CD4-positive, CD25-positive, alpha-beta regulatory T cell (primary cell): ENCODE results near the gene METTL9. TPM values are rescaled to one million over a fixed set of nuclear protein-coding genes. Genes with fewer than 3 reads are reported as not detected.
"Not testable (repeated sequence)": the region's sequence is repeated elsewhere in the genome, so short reads cannot be mapped to it uniquely, and the experiment has no call there.

ENCODE experiments used
- ATAC-seq, 2 donors: fragments of 150-1000 bp; cut with Tn5 transposase; one replicate each; pipeline ENCODE4 v1.10.0; 2021; ENCODE audit warnings: low read depth in 2 of 2, moderate number of reproducible peaks in 2 of 2, moderate library complexity in 1 of 2
- DNase-seq, 3 donors: peaks; one replicate each; pipeline versions ENCODE4 v3.0.0 to v3.0.0-alpha.2; 2012 to 2022; ENCODE audit warnings: mixed read lengths in 1 of 3
- H3K27ac ChIP-seq: one replicate; pipeline ENCODE4 v1.7.0; 2013; ENCODE audit warnings: mild to moderate bottlenecking, low read length; ENCODE audit not compliant: insufficient read depth, poor library complexity, severe bottlenecking
- H3K27me3 ChIP-seq: one replicate; pipeline ENCODE4 v1.7.0; 2013; ENCODE audit warnings: low read length; ENCODE audit not compliant: control insufficient read depth, insufficient read depth
- H3K36me3 ChIP-seq: one replicate; pipeline ENCODE4 v1.7.0; 2013; ENCODE audit warnings: mild to moderate bottlenecking, low read length, moderate library complexity; ENCODE audit not compliant: control insufficient read depth, insufficient read depth
- H3K4me1 ChIP-seq: 2 replicates; pipeline ENCODE4 v1.7.0; 2013; ENCODE audit warnings: mild to moderate bottlenecking, low read length; ENCODE audit not compliant: insufficient read depth, control insufficient read depth, poor library complexity, severe bottlenecking
- H3K4me3 ChIP-seq: one replicate; pipeline ENCODE4 v1.7.0; 2013; ENCODE audit warnings: low read depth, mild to moderate bottlenecking, low read length, moderate library complexity
- H3K9me3 ChIP-seq, 2 experiments: 1 replicate in 1 of 2; 2 replicates in 1 of 2; pipeline ENCODE4 v1.7.0; 2013; ENCODE audit warnings: low read length in 2 of 2, mild to moderate bottlenecking in 1 of 2, moderate library complexity in 1 of 2; ENCODE audit not compliant: control insufficient read depth in 2 of 2
- H3K27ac Mint-ChIP-seq, 3 donors: one replicate each; pipeline ENCODE4 v1.8.0; 2020 to 2022; ENCODE audit warnings: mild to moderate bottlenecking in 3 of 3, mixed read lengths in 3 of 3, moderate library complexity in 2 of 3
- H3K27me3 Mint-ChIP-seq: one replicate; pipeline ENCODE4 v1.8.0; 2022; ENCODE audit warnings: mild to moderate bottlenecking, mixed read lengths
- H3K36me3 Mint-ChIP-seq: one replicate; pipeline ENCODE4 v1.8.0; 2020; ENCODE audit warnings: mixed read lengths
- H3K4me1 Mint-ChIP-seq, 4 donors: one replicate each; pipeline ENCODE4 v1.8.0; 2020 to 2022; ENCODE audit warnings: mixed read lengths in 4 of 4, mild to moderate bottlenecking in 1 of 4
- H3K4me3 Mint-ChIP-seq, 4 donors: one replicate each; pipeline ENCODE4 v1.8.0; 2020 to 2022; ENCODE audit warnings: mild to moderate bottlenecking in 4 of 4, mixed read lengths in 4 of 4, moderate library complexity in 3 of 4
- H3K9me3 Mint-ChIP-seq, 7 donors: one replicate each; pipeline ENCODE4 v1.8.0; 2020 to 2022; ENCODE audit warnings: mixed read lengths in 7 of 7, mild to moderate bottlenecking in 3 of 7, moderate library complexity in 2 of 7
- polyA plus RNA-seq, 4 donors: library from polyadenylated mRNA; unstranded; fragments of 300-500 nt; fragmentation: Illumina TruSeq; gene quantifications; one replicate each; pipeline ENCODE4 v1.2.3, GENCODE V29; 2021
- total RNA-seq: library from RNA; stranded (reverse); gene quantifications from one replicate; pipeline ENCODE4 v1.2.3, GENCODE V29; 2022

The METTL9 gene
- total and polyA plus RNA-seq, 5 donors from 2014 or later, result 69.9 to 141 (median 116) TPM

GRCh38 chr16:21690967-21691366, 91.6 kb downstream of the METTL9 start:
- H3K27ac ChIP-seq, H3K9me3 Mint-ChIP-seq, H3K4me3 ChIP-seq, DNase-seq, H3K4me1 ChIP-seq, H3K27ac Mint-ChIP-seq, H3K27me3 ChIP-seq, H3K36me3 Mint-ChIP-seq, H3K4me1 Mint-ChIP-seq, H3K36me3 ChIP-seq, H3K4me3 Mint-ChIP-seq, H3K9me3 ChIP-seq, ATAC-seq: not testable (repeated sequence)
- H3K27me3 Mint-ChIP-seq, result peaks cover 16% of the 10 kb centered on the region

GRCh38 chr16:21694609-21695008, 95.2 kb downstream of the METTL9 start:
- Mint-ChIP-seq H3K4me3 (no peak overlapping the region), H3K9me3 (peaks cover 0 to 2% (median 0%) of the 10 kb centered on the region in 7 donors), H3K4me1 (no peaks in the 10 kb centered on the region), H3K27ac (peak overlapping the region in 1 of 3 donors; percentile 9), H3K27me3 (peaks cover 29% of the 10 kb centered on the region), H3K36me3 (no peaks in the 10 kb centered on the region)
- Histone ChIP-seq H3K4me3 (no peak overlapping the region), H3K27ac (no peak overlapping the region), H3K36me3 (no peaks in the 10 kb centered on the region), H3K9me3 (no peaks in the 10 kb centered on the region), H3K4me1 (no peaks in the 10 kb centered on the region), H3K27me3 (no peaks in the 10 kb centered on the region)
- no peak for ATAC-seq
- DNase-seq, result no peak

- Mint-ChIP-seq H3K4me3 (no peak overlapping the region), H3K27me3 (peaks cover 29% of the 10 kb centered on the region)
Observed at GRCh38 chr16:21697032-21697431, 97.7 kb downstream of the METTL9 start.

GRCh38 chr16:21698169-21699032, 99.0 kb downstream of the METTL9 start:
- DNase-seq (no peak), ATAC-seq (no peak)
- H3K36me3 ChIP-seq, result no peaks in the 10 kb centered on the region
- H3K36me3 Mint-ChIP-seq, result peaks cover 3% of the 10 kb centered on the region
- no peaks in the 10 kb centered on the region for H3K4me1 Mint-ChIP-seq
- no peak overlapping the region for H3K4me3 Mint-ChIP-seq
- peaks cover 27% of the 10 kb centered on the region for H3K27me3 Mint-ChIP-seq
- no peak overlapping the region for H3K27ac Mint-ChIP-seq
- H3K4me1 ChIP-seq, result no peaks in the 10 kb centered on the region
- H3K27ac ChIP-seq, result no peak overlapping the region
- H3K4me3 ChIP-seq, result no peak overlapping the region
- H3K27me3 ChIP-seq, result no peaks in the 10 kb centered on the region
- H3K9me3 ChIP-seq, result no peaks in the 10 kb centered on the region
- no peaks in the 10 kb centered on the region for H3K9me3 Mint-ChIP-seq

More at GRCh38 chr16:21697032-21697431, 97.7 kb downstream of the METTL9 start:
- H3K27ac Mint-ChIP-seq, result no peak overlapping the region
- no peak for ATAC-seq
- no peaks in the 10 kb centered on the region for H3K27me3 ChIP-seq
- no peak overlapping the region for H3K4me3 ChIP-seq
- no peaks in the 10 kb centered on the region for H3K36me3 ChIP-seq
- H3K4me1 Mint-ChIP-seq, result no peaks in the 10 kb centered on the region
- no peaks in the 10 kb centered on the region for H3K4me1 ChIP-seq
- H3K9me3 Mint-ChIP-seq, result no peaks in the 10 kb centered on the region
- no peak overlapping the region for H3K27ac ChIP-seq
- DNase-seq, result no peak
- no peaks in the 10 kb centered on the region for H3K9me3 ChIP-seq
- peaks cover under 1% of the 10 kb centered on the region for H3K36me3 Mint-ChIP-seq

- ATAC-seq, result no peak
- H3K9me3 Mint-ChIP-seq, result peaks cover 0 to 1% (median 0%) of the 10 kb centered on the region in 7 donors
- H3K27ac Mint-ChIP-seq, result no peak overlapping the region
Observed at GRCh38 chr16:21701271-21701670, 101.9 kb downstream of the METTL9 start.

GRCh38 chr16:21702276-21702675, 102.9 kb downstream of the METTL9 start:
- H3K27ac Mint-ChIP-seq, result peak overlapping the region in 1 of 3 donors; percentile 11
- H3K36me3 ChIP-seq, result no peaks in the 10 kb centered on the region

More at GRCh38 chr16:21701271-21701670, 101.9 kb downstream of the METTL9 start:
- Histone ChIP-seq H3K4me3 (no peak overlapping the region), H3K9me3 (no peaks in the 10 kb centered on the region), H3K36me3 (no peaks in the 10 kb centered on the region), H3K27me3 (no peaks in the 10 kb centered on the region), H3K4me1 (no peaks in the 10 kb centered on the region), H3K27ac (no peak overlapping the region)
- Mint-ChIP-seq H3K4me1 (no peaks in the 10 kb centered on the region), H3K36me3 (peaks cover 3% of the 10 kb centered on the region), H3K27me3 (peaks cover 21% of the 10 kb centered on the region), H3K4me3 (no peak overlapping the region)
- no peak for DNase-seq

GRCh38 chr16:21703156-21703555, 103.8 kb downstream of the METTL9 start:
- peaks cover 0 to 1% (median 0%) of the 10 kb centered on the region in 7 donors for H3K9me3 Mint-ChIP-seq
- H3K4me3 Mint-ChIP-seq, result no peak overlapping the region
- H3K4me1 Mint-ChIP-seq, result peaks cover 0 to under 1% (median 0%) of the 10 kb centered on the region in 4 donors
- Histone ChIP-seq H3K9me3 (no peaks in the 10 kb centered on the region), H3K27ac (no peak overlapping the region), H3K27me3 (no peaks in the 10 kb centered on the region), H3K36me3 (no peaks in the 10 kb centered on the region), H3K4me1 (no peaks in the 10 kb centered on the region), H3K4me3 (no peak overlapping the region)
- DNase-seq (no peak), ATAC-seq (no peak)
- H3K36me3 Mint-ChIP-seq, result peaks cover 3% of the 10 kb centered on the region
- H3K27me3 Mint-ChIP-seq, result peaks cover 10% of the 10 kb centered on the region
- no peak overlapping the region for H3K27ac Mint-ChIP-seq

More at GRCh38 chr16:21702276-21702675, 102.9 kb downstream of the METTL9 start:
- Histone ChIP-seq H3K27me3 (no peaks in the 10 kb centered on the region), H3K4me1 (no peaks in the 10 kb centered on the region), H3K27ac (no peak overlapping the region), H3K4me3 (no peak overlapping the region), H3K9me3 (no peaks in the 10 kb centered on the region)
- peaks cover 0 to 1% (median 0%) of the 10 kb centered on the region in 7 donors for H3K9me3 Mint-ChIP-seq
- ATAC-seq, result no peak
- peaks cover 3% of the 10 kb centered on the region for H3K36me3 Mint-ChIP-seq
- no peak overlapping the region for H3K4me3 Mint-ChIP-seq
- DNase-seq, result no peak
- peaks cover 19% of the 10 kb centered on the region for H3K27me3 Mint-ChIP-seq
- no peaks in the 10 kb centered on the region for H3K4me1 Mint-ChIP-seq
